Jurkat, Clone E6-1 (cell line): ENCODE data around the gene PKD1.
A peak's percentile ranks its signal among the peaks of the same experiment; 100 is the strongest.

Experiments
- DNase-seq: peaks from one replicate; pipeline ENCODE4 v3.0.0-alpha.2; 2011; ENCODE audit warnings: low read depth, low spot score
- H3K4me3 ChIP-seq: 2 replicates; pipeline ENCODE4 v1.5.1; 2011; ENCODE audit warnings: mild to moderate bottlenecking, low read length, control low read depth, moderate library complexity

PKD1 gene

DNA sequence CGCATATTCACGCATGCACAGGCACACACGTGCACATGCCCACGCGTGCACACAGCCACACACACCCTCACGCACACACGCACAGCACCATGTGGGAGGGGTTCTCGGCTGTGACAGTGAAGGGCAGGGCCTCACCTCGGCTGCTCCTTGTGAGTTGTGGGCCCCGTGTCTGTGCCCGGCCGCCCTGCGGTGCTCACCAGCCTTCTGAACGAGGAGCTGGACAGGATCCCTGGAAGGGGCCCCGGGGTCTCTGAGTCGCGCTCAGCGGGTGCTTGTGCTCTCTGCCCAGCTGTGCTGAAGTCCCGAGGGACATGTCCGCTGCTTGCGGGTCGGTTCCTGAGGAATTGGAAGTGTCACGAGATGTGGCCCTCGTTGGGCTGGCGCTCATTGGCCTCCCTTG, 71.8 kb downstream of the PKD1 start:
- DNase-seq: no peak
- no peak overlapping the region for H3K4me3 ChIP-seq

GRCh38 chr16:2062801-2063200, 72.9 kb downstream of the PKD1 start:
- H3K4me3 ChIP-seq: no peak overlapping the region
- DNase-seq: no peak

- no peak overlapping the region for H3K4me3 ChIP-seq
- no peak for DNase-seq
These were observed 74.2 kb downstream of the PKD1 start for GRCh38 chr16:2061526-2061925.

GRCh38 chr16:2061023-2061422, 74.7 kb downstream of the PKD1 start:
- H3K4me3 ChIP-seq: no peak overlapping the region
- no peak for DNase-seq

DNA sequence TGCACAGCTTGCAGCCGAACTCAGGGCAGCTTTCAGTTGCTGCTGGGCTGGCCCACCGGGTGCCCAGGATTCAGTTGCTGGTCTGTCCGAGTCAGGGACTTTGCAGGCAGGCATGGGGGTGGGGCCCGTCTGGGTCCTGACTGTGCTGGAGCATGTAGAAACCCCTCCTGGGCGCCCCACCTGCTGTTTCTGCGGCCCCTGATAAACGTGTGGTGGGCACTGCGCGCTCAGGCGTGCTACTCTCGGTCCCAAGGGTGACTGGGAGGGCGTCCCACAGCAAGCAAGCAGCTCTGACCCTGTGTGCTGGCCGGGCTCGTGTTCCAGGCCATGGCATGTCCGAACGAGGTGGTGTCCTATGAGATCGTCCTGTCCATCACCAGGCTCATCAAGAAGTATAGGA, 75.4 kb downstream of the PKD1 start:
- DNase-seq: no peak
- H3K4me3 ChIP-seq: no peak overlapping the region

DNA sequence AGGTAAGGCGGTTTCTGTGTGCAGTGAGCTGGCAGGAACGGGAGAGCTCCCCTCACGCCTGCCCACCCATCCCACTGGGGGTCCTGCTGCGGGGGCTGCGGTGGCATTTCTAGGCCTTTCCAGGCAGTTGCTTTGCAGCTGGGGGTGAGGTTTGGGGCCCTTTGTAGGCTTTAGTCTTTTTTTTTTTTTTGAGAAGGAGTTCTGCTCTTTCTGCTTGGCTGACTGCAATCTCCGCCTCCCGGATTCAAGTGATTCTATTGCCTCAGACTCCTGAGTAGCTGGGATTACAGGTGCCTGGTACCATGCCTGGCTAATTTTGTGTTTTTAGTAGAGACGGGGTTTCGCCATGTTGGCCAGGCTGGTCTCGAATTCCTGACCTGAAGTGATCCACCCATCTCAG, 76.8 kb downstream of the PKD1 start:
- no peak for DNase-seq
- no peak overlapping the region for H3K4me3 ChIP-seq

DNA sequence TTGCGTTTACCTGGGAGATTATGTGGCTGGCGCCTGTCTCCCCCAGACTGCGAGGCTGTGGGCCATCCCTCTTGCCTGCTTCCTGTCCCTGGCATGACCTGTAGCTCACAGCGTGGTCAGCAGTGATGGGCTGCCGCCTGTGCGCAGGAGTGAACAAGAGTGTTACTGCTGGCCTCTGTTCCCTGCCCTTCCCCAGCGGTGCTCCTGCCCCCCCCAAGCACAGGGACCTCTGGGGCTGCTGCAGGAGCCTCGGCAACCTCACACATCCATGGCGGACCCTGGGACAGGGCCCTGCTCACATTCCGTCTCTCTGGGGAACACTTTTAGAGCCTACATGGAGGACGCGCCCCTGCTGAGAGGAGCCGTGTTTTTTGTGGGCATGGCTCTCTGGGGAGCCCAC, 77.3 kb downstream of the PKD1 start:
- no peak for DNase-seq
- no peak overlapping the region for H3K4me3 ChIP-seq

DNA sequence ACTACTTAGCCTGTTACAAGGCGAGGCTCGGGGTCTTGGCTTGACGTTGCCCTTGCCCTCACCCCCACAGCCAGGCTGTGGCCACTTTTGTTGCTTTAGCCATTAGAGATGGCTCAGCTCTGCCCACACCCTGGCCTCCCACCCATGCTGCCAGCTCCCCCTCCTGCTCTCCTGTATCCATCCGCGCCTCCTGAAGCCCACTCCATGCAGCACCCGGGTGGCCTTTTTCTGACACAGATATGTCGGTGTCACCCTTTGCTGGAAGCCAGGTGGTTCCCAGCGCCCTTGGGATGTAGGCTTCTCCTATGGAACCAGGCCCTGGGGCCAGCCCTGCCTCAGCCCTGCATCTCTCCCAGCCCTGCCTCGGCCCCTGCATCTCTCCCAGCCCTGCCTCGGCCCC, 78.3 kb downstream of the PKD1 start:
- no peak overlapping the region for H3K4me3 ChIP-seq
- DNase-seq: no peak

- no peak for DNase-seq
- H3K4me3 ChIP-seq: no peak overlapping the region
These were observed 78.9 kb downstream of the PKD1 start for GRCh38 chr16:2056681-2057407.

- DNase-seq: no peak
- H3K4me3 ChIP-seq: no peak overlapping the region
These were observed 79.6 kb downstream of the PKD1 start for GRCh38 chr16:2056077-2056476.

- H3K4me3 ChIP-seq: no peak overlapping the region
- DNase-seq: no peak
These were observed 81.0 kb downstream of the PKD1 start for GRCh38 chr16:2054543-2055245.

DNA sequence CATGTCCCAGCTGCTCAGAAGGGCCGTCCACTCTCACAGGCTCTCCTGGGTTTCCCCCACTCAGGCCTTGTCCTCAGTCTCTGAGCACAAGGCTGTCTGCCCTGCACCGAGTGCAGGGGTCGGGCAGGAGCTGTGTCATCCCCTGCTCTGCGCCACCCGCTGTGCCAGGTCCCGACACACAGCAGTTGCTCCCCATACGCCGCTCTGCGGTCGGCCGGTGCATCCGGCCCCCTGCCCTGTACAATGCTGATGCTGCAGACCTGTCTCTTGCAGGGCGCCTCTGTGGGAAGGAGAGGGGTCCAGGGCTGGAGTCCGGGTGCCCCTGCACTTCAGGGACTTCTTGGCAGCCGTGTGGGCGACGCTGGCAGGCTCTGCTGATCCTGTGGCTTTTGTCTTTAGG, 81.8 kb downstream of the PKD1 start:
- no peak for DNase-seq
- no peak overlapping the region for H3K4me3 ChIP-seq

DNA sequence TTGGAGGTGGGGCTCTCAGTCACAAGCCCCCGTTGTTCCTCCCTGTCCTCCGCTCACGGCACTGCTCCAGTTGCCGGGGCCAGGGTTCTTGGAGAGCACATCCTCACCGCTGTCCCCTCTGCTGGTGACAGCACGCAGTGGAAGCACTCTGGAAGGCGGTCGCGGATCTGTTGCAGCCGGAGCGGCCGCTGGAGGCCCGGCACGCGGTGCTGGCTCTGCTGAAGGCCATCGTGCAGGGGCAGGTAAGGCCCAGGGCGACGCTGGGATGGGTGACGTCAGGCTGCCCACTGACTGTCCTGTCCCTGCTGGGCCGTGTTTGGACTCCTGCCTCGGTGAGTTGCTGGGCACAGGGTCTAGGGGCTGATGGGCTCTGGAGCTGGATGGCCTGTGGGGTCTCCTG, 82.5 kb downstream of the PKD1 start:
- no peak for DNase-seq
- no peak overlapping the region for H3K4me3 ChIP-seq

DNA sequence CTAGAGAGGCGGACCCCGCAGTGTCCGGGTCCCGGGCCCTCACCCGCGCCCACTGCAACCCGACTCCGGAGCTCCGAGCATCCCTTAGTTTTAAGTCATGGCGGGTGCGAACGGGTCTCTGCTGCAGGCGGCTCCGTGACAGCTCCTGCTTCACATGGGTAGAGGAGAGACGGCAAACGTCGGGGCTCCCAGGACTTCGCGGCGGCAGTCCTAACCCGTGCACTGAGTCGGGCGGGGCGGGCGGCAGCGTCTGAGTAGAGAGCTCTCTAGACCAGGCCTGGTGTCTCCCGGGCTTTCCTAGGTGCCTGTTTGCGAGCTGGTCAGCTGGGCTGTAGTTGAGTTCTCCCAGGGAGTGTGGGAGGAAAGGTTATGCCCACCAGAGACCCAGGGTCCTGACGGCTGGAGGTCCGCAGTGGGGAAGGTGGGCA, 87.6 kb downstream of the PKD1 start:
- DNase-seq: no peak
- H3K4me3 ChIP-seq: peak overlapping the region; percentile 86

DNA sequence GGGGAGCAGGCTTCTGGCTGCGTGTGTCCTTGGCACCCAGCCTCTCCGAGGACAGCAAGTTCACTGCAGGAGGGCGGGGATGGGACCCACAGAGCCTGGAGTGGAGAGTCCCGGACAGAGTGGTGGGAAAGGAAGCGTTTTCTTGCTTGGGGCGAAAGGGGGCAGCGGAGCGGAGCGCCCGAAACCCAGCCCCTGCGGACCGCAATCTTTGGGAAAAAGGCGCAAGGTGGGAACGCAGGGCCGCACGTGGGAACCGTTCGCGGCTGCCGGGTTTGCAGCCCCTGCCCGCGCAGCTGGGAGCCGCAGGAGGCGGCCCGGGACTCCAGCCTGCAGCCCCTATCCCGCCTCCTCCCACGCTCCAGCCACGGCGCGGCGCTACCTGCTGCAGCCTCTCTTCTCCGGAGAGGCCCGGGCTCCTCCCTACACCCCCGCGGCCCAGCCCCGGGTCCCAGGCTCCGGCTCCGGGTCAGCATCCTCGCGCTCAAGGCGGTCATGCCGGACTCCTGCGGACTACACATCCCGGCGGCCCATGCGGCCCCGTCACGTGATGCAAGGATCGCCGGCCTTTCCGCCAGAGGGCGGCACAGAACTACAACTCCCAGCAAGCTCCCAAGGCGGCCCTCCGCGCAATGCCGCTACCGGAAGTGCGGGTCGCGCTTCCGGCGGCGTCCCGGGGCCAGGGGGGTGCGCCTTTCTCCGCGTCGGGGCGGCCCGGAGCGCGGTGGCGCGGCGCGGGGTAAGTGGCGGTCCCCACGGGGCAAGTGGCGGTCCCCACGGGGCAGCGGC, 88.2 kb downstream of the PKD1 start, which contains the start of the genes NTHL1 and TSC2:
NTHL1 (minus strand) TSS at position 505 of the 786 bp plus-strand sequence; CDS start at position 494, 11 bp downstream.
TSC2 (plus strand) TSS at position 656 of the 786 bp plus-strand sequence. CDS start 631 bp downstream, outside the sequence.
- peak within 1 kb of the TSS; percentile 86 for H3K4me3 ChIP-seq
- peak; percentile 88 for DNase-seq

DNA sequence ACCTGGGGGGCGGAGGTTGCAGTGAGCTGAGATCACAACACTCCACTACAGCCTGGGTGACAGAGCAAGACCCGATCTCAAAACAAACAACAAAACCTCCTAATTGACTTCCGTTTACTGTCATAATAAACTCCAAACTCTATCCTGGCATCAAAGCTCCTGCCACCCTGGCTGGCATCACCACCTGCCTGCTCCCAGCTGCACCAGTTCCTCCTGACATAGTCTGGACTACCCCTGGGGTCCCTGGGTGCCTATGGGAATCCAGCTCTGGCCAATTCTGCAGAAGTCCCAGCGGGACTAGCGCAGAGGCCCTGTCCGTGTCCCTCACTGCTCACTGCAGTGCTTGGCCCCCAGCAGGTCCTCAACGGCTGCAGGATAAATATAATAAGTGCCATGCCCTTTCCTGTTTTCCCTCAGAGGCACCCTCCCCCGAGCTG, 88.8 kb downstream of the PKD1 start:
- DNase-seq: no peak

GRCh38 chr16:2045965-2046892, 89.5 kb downstream of the PKD1 start:
- peak overlapping the region; percentile 86; the same call in 1 of the 2 replicates for H3K4me3 ChIP-seq
- DNase-seq: no peak

More for the DNA sequence above, 88.8 kb downstream of the PKD1 start:
- H3K4me3 ChIP-seq: peak overlapping the region; percentile 86

DNA sequence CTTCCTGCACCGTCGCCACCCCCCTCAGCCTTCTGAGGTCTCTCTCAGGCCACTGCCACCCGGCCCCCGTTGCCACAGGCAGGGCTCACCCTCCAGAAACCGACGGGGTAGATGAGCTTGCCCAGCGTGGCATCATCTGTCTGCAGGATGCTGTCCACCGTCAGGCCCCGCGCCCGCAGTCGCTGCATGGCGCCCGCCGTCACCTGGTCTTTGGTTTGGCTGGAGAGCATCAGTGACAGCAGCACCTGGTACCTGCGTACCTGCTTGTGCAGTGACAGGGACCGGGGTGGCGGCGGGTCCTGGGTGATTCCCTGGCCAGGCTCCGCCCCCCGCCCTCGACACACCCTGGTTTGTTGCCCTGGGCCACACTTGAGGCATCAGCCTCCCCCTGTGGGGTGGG, 91.2 kb downstream of the PKD1 start:
- DNase-seq: no peak
- H3K4me3 ChIP-seq: no peak overlapping the region
